ENCODE data around the gene ACAP1. TPM values are rescaled to one million over a fixed set of nuclear protein-coding genes. Genes with fewer than 3 reads are reported as not detected.
A peak's percentile ranks its signal among the peaks of the same experiment; 100 is the strongest.

ACAP1 gene
- total and polyA plus RNA-seq, 9 of the 15 experiments (the other 6 are each of a cell fraction or from before 2014, with no cell fraction given): 0.15 to 8.5 (median 2.4) TPM

GRCh38 chr17:7328840-7329373 lies 7.4 kb upstream of the ACAP1 start, which contains the start of gene NEURL4:
Gene NEURL4 (minus strand): TSS chr17:7329335. CDS start chr17:7329312, 23 bp downstream.
- H2AFZ ChIP-seq (ENCODE audit: low read depth, low read length): peak within 1 kb of the TSS; percentile 98
- intact Hi-C loops (cut with micrococcal nuclease): no loop called here
- TF ChIP-seq RBBP5 (IDR thresholded peaks at IDR 0.05; ENCODE audit: borderline replicate concordance, insufficient read depth, low read length, poor library complexity, severe bottlenecking): peak; percentile 0
- peak in 1 of 2 experiments; percentile 12; a peak in 1 of 4 replicates for TF ChIP-seq SIN3A (IDR thresholded peaks at IDR 0.05; ENCODE audit: borderline replicate concordance in 2 of 2, control insufficient read depth in 1 of 2, low read depth in 2 of 2, low read length in 2 of 2)
- no peak for TF ChIP-seq SIRT6 (IDR thresholded peaks at IDR 0.05; ENCODE audit: low read depth, low read length)
- peak; percentile 65; the same call in 1 of the 2 replicates for TF ChIP-seq POLR2G (IDR thresholded peaks at IDR 0.05; ENCODE audit: low read depth, low read length)
- no peak for TF ChIP-seq STAT5B (CRISPR knock-in tag; IDR thresholded peaks at IDR 0.05)
- TF ChIP-seq UBTF (IDR thresholded peaks at IDR 0.05; ENCODE audit: borderline replicate concordance in 1 of 2, low read depth in 2 of 2, low read length in 2 of 2): 0 out of 4 replicates have a peak, but pooled peaks of 1 of the 2 experiments have one; percentile 46
- TF ChIP-seq RBFOX2 (IDR thresholded peaks at IDR 0.05; ENCODE audit: low read depth, low read length): 0 out of 2 replicates have a peak, but pooled peaks have one; percentile 47
- TF ChIP-seq MYC (IDR thresholded peaks at IDR 0.05; ENCODE audit: low read depth, low read length): no peak
- TF ChIP-seq MYC (CRISPR knock-in tag; IDR thresholded peaks at IDR 0.05; ENCODE audit: borderline replicate concordance, low read depth): no peak
- TF ChIP-seq ZNF232 (CRISPR knock-in tag; IDR thresholded peaks at IDR 0.05): no peak
- TF ChIP-seq, protein P1, sequence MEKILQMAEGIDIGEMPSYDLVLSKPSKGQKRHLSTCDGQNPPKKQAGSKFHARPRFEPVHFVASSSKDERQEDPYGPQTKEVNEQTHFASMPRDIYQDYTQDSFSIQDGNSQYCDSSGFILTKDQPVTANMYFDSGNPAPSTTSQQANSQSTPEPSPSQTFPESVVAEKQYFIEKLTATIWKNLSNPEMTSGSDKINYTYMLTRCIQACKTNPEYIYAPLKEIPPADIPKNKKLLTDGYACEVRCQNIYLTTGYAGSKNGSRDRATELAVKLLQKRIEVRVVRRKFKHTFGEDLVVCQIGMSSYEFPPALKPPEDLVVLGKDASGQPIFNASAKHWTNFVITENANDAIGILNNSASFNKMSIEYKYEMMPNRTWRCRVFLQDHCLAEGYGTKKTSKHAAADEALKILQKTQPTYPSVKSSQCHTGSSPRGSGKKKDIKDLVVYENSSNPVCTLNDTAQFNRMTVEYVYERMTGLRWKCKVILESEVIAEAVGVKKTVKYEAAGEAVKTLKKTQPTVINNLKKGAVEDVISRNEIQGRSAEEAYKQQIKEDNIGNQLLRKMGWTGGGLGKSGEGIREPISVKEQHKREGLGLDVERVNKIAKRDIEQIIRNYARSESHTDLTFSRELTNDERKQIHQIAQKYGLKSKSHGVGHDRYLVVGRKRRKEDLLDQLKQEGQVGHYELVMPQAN (IDR thresholded peaks at IDR 0.05; ENCODE audit: borderline replicate concordance): 0 out of 2 replicates have a peak, but pooled peaks have one; percentile 45
- TF ChIP-seq YY1 (IDR thresholded peaks at IDR 0.05; ENCODE audit: borderline replicate concordance in 1 of 3, control insufficient read depth in 1 of 3, extremely low read depth in 1 of 3, insufficient read depth in 3 of 3, insufficient read length in 1 of 3, insufficient replicate concordance in 2 of 3, low read depth in 1 of 3, low read length in 2 of 3): peak in 1 of 3 experiments; percentile 71
- no peak for TF ChIP-seq YBX1 (IDR thresholded peaks at IDR 0.05)

More at GRCh38 chr17:7328840-7329373, 7.4 kb upstream of the ACAP1 start, which contains the start of gene NEURL4:
- no peaks in the 10 kb centered on the region for H4K20me1 ChIP-seq (replicated peaks; ENCODE audit: control insufficient read depth, insufficient read depth, low read length)
- FAIRE-seq (no peak), DNase-seq (ENCODE audit: extremely low read depth in 1 of 4, low spot score in 3 of 4) (peak in 1 of 4 experiments; percentile 40), ATAC-seq (peak; percentile 59)
- ChIA-PET CTCF (ENCODE audit: low intra/inter-chr PET ratio) (no interaction called here), POLR2A (interaction anchor here (0.9 to 2.4 kb wide), 5 partner anchors 13 to 87 kb away, joined by 3 to 21 read pairs (median 5); partner anchors contain the start of gene GABARAP)
- peak within 1 kb of the TSS; percentile 93 for H3K4me2 ChIP-seq (ENCODE audit: insufficient read depth, low read length)
- H3K27me3 ChIP-seq (ENCODE audit: control insufficient read depth in 2 of 2, insufficient read depth in 2 of 2, low read length in 2 of 2): no peaks in the 10 kb centered on the region
- peaks cover 16% of the 10 kb centered on the region for H3K79me2 ChIP-seq (ENCODE audit: control insufficient read depth, insufficient read depth, low read length)
- peaks cover 27% of the 10 kb centered on the region; the same call in 1 of the 3 replicates for H3K36me3 ChIP-seq (ENCODE audit: control insufficient read depth, insufficient read depth, low read length)
- in situ Hi-C loops (cut with MboI): no loop called here
- BruUV-seq (replicated peaks): no TSS peak
- H3K4me1 ChIP-seq (replicated peaks in 1 of 2; ENCODE audit: control insufficient read depth in 2 of 2, insufficient read depth in 2 of 2, low read length in 2 of 2): peaks cover 15 to 41% of the 10 kb centered on the region in 2 experiments
- WGBS (ENCODE audit: insufficient coverage, low coverage, missing lambda C conversion rate): 0% methylated on average over 10 of the region's 50 CpGs
- no peaks in the 10 kb centered on the region for H3K9me1 ChIP-seq (ENCODE audit: control insufficient read depth, insufficient read depth, low read length)
- peak within 1 kb of the TSS; percentile 92 for H3K27ac ChIP-seq (ENCODE audit: extremely low read depth, low read depth, low read length)
- no peaks in the 10 kb centered on the region for H3K9me3 ChIP-seq (replicated peaks; ENCODE audit: control insufficient read depth, insufficient read depth, low read depth, low read length)
- peak within 1 kb of the TSS; percentile 91 to 99 for H3K9ac ChIP-seq (ENCODE audit: insufficient read depth in 1 of 2, low read depth in 2 of 2, low read length in 2 of 2)
- peak within 1 kb of the TSS; percentile 78 for H3K4me3 ChIP-seq

Measured in K562 (cell line).